Heart left ventricle (tissue), 16 donors: ENCODE data around the gene TRUB2. TPM values are rescaled to one million over a fixed set of nuclear protein-coding genes. Genes with fewer than 3 reads are reported as not detected.

ENCODE experiments used
- ATAC-seq, 4 donors: fragments of 200-7000 bp; cut with Tn5 transposase; one replicate each; pipeline ENCODE4 v1.9.1; 2020 to 2022; ENCODE audit warnings: moderate library complexity in 4 of 4, mild to moderate bottlenecking in 3 of 4, moderate number of reproducible peaks in 1 of 4
- DNase-seq, 5 donors: peaks; one replicate each; pipeline ENCODE4 v3.0.0-alpha.2; 2020
- H3K27ac ChIP-seq, 12 donors: fragments of 200-600 bp; sonication (generic) in 4 of 12; one replicate each; pipeline versions ENCODE4 v1.5.0 to v1.8.0; 2016 to 2022; ENCODE audit warnings: mild to moderate bottlenecking in 2 of 12
- H3K27me3 ChIP-seq, 9 donors: fragments of 200-600 bp; sonication (generic) in 2 of 9; one replicate each; pipeline versions ENCODE4 v1.5.1 to v1.8.0; 2016 to 2022; ENCODE audit warnings: mild to moderate bottlenecking in 3 of 9
- H3K36me3 ChIP-seq, 9 donors: fragments of 200-600 bp; sonication (generic) in 2 of 9; one replicate each; pipeline versions ENCODE4 v1.5.0 to v1.8.0; 2018 to 2022; ENCODE audit warnings: mild to moderate bottlenecking in 2 of 9
- H3K4me1 ChIP-seq, 12 donors: fragments of 200-600 bp; sonication (generic) in 4 of 12; one replicate each; pipeline versions ENCODE4 v1.5.0 to v1.8.0; 2016 to 2022; ENCODE audit warnings: mild to moderate bottlenecking in 3 of 12
- H3K4me3 ChIP-seq, 12 donors: fragments of 200-600 bp; sonication (generic) in 4 of 12; one replicate each; pipeline versions ENCODE4 v1.5.0 to v1.8.0; 2017 to 2022; ENCODE audit warnings: mild to moderate bottlenecking in 9 of 12, moderate library complexity in 4 of 12
- H3K9me3 ChIP-seq, 12 donors: fragments of 200-600 bp; sonication (generic) in 4 of 12; one replicate each; pipeline versions ENCODE4 v1.5.0 to v1.8.0; 2016 to 2022; ENCODE audit warnings: mild to moderate bottlenecking in 1 of 12
- POLR2A ChIP-seq, 2 donors: fragments of 450-650 bp; IDR thresholded peaks; one replicate each; pipeline ENCODE4 v1.6.1; 2017; ENCODE audit warnings: antibody characterized with exemption in 2 of 2, mild to moderate bottlenecking in 2 of 2, moderate library complexity in 2 of 2
- WGBS, 4 donors: extraction: QIAGEN DNeasy Blood & Tissue Kit in 2 of 4; methylation state at CpG; one replicate each; pipeline versions ENCODE4 v1.1.5 to v1.1.7; 2013 to 2018; 5-methylcytosine and 5-hydroxymethylcytosine counted together
- intact Hi-C, 10 donors: fragments of 100-400 bp; cut with DNase I; formaldehyde crosslinking; loops; one replicate each; pipeline versions ENCODE4 v1.11.1 to v1.14.2; 2022
- polyA plus RNA-seq, 2 donors: library from polyadenylated mRNA; stranded (reverse); fragments of 200-250 nt; gene quantifications; one replicate each; pipeline ENCODE4 v1.2.3, GENCODE V29; 2013
- total RNA-seq, 9 donors: library from RNA; depleted of rRNA in 2 of 9; stranded (reverse); fragments of >200 nt in 2 of 9; fragmentation: NEBNext Ultra II Directional in 3 of 9; extraction: Animal tissue kit (Norgen Biotek cat#: 25700) in 3 of 9; gene quantifications; one replicate each; pipeline versions ENCODE4 v1.1.0 to v1.2.4, GENCODE V29; 2016 to 2023
- TF ChIP-seq, protein P1 (sequence below), 12 donors: fragments of 200-600 bp; sonication (generic) in 4 of 12; IDR thresholded peaks; one replicate each; pipeline versions ENCODE4 v1.5.0 to v1.8.0; 2018 to 2022; ENCODE audit warnings: antibody characterized with exemption in 12 of 12, mild to moderate bottlenecking in 5 of 12
- donor health status: ischemic (EF 13 %, LVEDD 7.1; RV severe dilation, severe dysfunction).
- donor health status: healthy with polysubstance abuse.
- donor health status: DM: no; HTN: yes; CAD: no.
- donor health status: DM: no; HTN: no; CAD: no.
- donor health status: ischemic (EF 25% LVEDD 6.9; RV normal size, moderate dysfunction).
- donor health status: ischemic (EF 25% LVEDD 5.7; RV mildly dilated, moderate dysfunction).
- donor health status: healthy.
- donor health status: DM: yes; HTN: yes; CAD: no.
- donor health status: ischemic (EF 35%, LVEDD 5.7; RV mildly dilated, moderate dysfunction).
- donor health status: nonischemic (EF 11% LVEDD 7.7; RV severe dilation, severe dysfunction).
- donor health status: DM: yes; HTN: yes; CAD: no.
- donor health status: PGD.
- donor health status: ischemic (EF 29% LVEDD 5.4; RV normal size, mild dysfunction).
- donor health status: nonischemic (EF 23%, LVEDD 6.1; RV moderate dilation, normal function).

TRUB2 gene
- total and polyA plus RNA-seq, 11 donors = 12.9 to 49.7 (median 34.4) TPM

DNA sequence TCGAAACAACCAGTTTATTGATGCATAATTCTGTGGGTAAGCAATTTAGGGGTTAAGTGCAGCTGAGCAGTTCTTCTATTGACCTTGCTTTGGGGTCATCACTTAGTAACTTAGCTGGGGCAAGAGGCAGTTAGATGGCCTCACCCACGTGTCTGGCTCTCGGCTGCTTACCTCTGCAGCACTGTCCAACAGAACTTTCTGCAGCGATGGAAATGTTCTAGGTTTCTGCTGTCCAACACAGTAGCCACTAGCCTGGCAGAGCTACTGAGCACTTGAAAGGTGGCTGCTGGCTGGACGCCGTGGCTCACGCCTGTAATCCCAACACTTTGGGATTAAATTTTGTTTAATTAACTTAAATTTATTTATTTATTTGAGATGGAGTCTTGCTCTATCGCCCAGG is 35.8 kb upstream of the TRUB2 start:
- WGBS, 4 donors = 60 to 83% (median 71%) methylated on average over 8 of the region's 8 CpGs
- peaks cover 0 to 17% (median 12%) of the 10 kb centered on the region in 12 donors for H3K4me1 ChIP-seq
- no peak for DNase-seq
- no peaks in the 10 kb centered on the region for H3K27me3 ChIP-seq
- ATAC-seq = no peak
- TF ChIP-seq, protein P1, sequence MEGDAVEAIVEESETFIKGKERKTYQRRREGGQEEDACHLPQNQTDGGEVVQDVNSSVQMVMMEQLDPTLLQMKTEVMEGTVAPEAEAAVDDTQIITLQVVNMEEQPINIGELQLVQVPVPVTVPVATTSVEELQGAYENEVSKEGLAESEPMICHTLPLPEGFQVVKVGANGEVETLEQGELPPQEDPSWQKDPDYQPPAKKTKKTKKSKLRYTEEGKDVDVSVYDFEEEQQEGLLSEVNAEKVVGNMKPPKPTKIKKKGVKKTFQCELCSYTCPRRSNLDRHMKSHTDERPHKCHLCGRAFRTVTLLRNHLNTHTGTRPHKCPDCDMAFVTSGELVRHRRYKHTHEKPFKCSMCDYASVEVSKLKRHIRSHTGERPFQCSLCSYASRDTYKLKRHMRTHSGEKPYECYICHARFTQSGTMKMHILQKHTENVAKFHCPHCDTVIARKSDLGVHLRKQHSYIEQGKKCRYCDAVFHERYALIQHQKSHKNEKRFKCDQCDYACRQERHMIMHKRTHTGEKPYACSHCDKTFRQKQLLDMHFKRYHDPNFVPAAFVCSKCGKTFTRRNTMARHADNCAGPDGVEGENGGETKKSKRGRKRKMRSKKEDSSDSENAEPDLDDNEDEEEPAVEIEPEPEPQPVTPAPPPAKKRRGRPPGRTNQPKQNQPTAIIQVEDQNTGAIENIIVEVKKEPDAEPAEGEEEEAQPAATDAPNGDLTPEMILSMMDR (IDR thresholded peaks at IDR 0.05) = no peak
- TF ChIP-seq POLR2A (IDR thresholded peaks at IDR 0.05) = no peak
- no peak overlapping the region for H3K27ac ChIP-seq
- H3K9me3 ChIP-seq = no peaks in the 10 kb centered on the region
- peaks cover 0 to 46% (median 38%) of the 10 kb centered on the region in 9 donors for H3K36me3 ChIP-seq
- no peak overlapping the region for H3K4me3 ChIP-seq
- intact Hi-C loops = loop anchor here in 1 of 10 donors (5.0 kb wide), 1 partner anchor 61 kb away; no protein-coding TSS in a partner anchor

DNA sequence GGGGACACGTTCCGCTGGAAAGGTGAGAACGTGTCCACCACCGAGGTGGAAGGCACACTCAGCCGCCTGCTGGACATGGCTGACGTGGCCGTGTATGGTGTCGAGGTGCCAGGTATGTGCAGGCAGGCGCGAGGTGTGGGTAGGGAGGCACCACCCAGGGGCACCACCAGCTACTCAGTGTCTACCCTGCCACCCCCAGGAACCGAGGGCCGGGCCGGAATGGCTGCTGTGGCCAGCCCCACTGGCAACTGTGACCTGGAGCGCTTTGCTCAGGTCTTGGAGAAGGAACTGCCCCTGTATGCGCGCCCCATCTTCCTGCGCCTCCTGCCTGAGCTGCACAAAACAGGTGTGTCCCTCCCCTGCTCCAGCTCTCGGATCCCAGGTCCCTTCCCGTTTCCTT is 33.2 kb upstream of the TRUB2 start:
- TF ChIP-seq, protein P1 (IDR thresholded peaks at IDR 0.05) = no peak
- TF ChIP-seq POLR2A (IDR thresholded peaks at IDR 0.05) = no peak
- Histone ChIP-seq H3K27me3 (no peaks in the 10 kb centered on the region), H3K4me3 (no peak overlapping the region), H3K36me3 (peaks cover 0 to 64% (median 46%) of the 10 kb centered on the region in 9 donors), H3K9me3 (no peaks in the 10 kb centered on the region), H3K27ac (no peak overlapping the region), H3K4me1 (no peaks in the 10 kb centered on the region)
- DNase-seq (no peak), ATAC-seq (no peak)
- intact Hi-C loops = loop anchor here in 1 of 10 donors (5.0 kb wide), 1 partner anchor 58 kb away; no protein-coding TSS in a partner anchor
- 94 to 98% (median 95%) methylated on average over 19 of the region's 19 CpGs for WGBS, 4 donors

DNA sequence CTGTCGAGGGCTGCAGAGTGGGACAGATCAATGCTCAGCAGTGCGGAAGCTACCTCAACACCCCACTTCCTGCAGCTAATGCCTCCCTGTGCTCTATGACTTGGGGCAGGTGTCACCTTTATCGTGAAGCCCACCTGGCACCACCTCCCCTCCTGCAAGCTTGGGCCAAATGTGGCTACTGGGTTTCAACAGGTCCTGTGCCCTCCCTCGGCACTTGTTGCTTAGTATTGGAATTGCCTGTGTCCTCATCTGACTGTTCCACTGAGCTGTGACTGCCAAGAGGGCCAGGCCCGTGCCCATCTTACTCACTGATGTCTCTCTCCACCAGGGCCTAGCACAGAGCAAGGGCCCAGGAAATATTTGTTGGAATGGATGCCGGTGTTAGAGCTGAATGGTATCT is 27.5 kb upstream of the TRUB2 start:
- Histone ChIP-seq H3K27me3 (no peaks in the 10 kb centered on the region), H3K4me1 (no peaks in the 10 kb centered on the region), H3K36me3 (peaks cover 0 to 91% (median 77%) of the 10 kb centered on the region in 9 donors), H3K27ac (no peak overlapping the region), H3K9me3 (no peaks in the 10 kb centered on the region), H3K4me3 (no peak overlapping the region)
- ATAC-seq (no peak), DNase-seq (no peak)
- intact Hi-C loops = loop anchor here in 3 of 10 donors (10.0 kb wide), 3 partner anchors 55 to 155 kb away; partner anchors contain the start of genes CIZ1 (in 1 of the 3) and DNM1 (in 1 of the 3)
- no peak for TF ChIP-seq POLR2A (IDR thresholded peaks at IDR 0.05)
- TF ChIP-seq, protein P1 (IDR thresholded peaks at IDR 0.05) = no peak
- WGBS, 4 donors = 87 to 95% (median 94%) methylated on average over 5 to 6 of the region's 6 CpGs

DNA sequence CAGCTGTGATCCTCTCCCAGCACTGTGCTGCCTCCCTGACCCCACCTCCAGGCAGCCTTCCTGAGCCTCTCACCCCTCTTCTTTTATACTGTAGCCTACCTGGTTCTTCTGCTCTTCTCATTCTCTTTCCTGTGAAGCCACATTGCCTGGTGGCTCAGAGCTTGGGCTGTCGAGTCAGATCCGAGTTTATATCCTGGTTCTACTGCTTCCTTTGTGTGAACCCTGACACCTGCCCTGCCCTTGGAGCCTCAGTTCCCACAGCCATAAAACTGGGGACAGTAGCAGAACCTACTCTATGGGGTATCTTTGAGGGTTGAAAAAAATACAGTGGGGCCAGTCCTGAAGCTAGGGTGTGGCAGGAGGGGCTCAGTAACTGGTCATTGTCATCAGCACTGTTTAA is 26.9 kb upstream of the TRUB2 start:
- Histone ChIP-seq H3K36me3 (peaks cover 0 to 94% (median 77%) of the 10 kb centered on the region in 9 donors), H3K4me1 (no peaks in the 10 kb centered on the region), H3K4me3 (no peak overlapping the region), H3K9me3 (no peaks in the 10 kb centered on the region), H3K27ac (no peak overlapping the region), H3K27me3 (no peaks in the 10 kb centered on the region)
- ATAC-seq (no peak), DNase-seq (no peak)
- TF ChIP-seq POLR2A (IDR thresholded peaks at IDR 0.05) = no peak
- TF ChIP-seq, protein P1 (IDR thresholded peaks at IDR 0.05) = no peak
- WGBS, 4 donors = 86 to 95% (median 88%) methylated on average over 2 of the region's 2 CpGs
- intact Hi-C loops = loop anchor here in 3 of 10 donors (10.0 kb wide), 3 partner anchors 54 to 154 kb away; partner anchors contain the start of genes CIZ1 (in 1 of the 3) and DNM1 (in 1 of the 3)
